Left ventricle myocardium inferior (tissue), 1 donor: ENCODE data around the gene ODC1. TPM values are rescaled to one million over a fixed set of nuclear protein-coding genes. Genes with fewer than 3 reads are reported as not detected.

Experiments used
- DNase-seq: peaks from one replicate; pipeline ENCODE4 v3.0.0-alpha.2; 2020
- H3K27ac ChIP-seq: fragments of 200-600 bp; replicated peaks from 2 replicates; pipeline ENCODE4 v1.8.0; 2021
- H3K27me3 ChIP-seq: fragments of 200-600 bp; 2 replicates; pipeline ENCODE4 v1.8.0; 2021; ENCODE audit warnings: low read depth
- H3K36me3 ChIP-seq: fragments of 200-600 bp; 2 replicates; pipeline ENCODE4 v1.8.0; 2021
- H3K4me1 ChIP-seq: fragments of 200-600 bp; 2 replicates; pipeline ENCODE4 v1.8.0; 2021
- H3K4me3 ChIP-seq: fragments of 200-600 bp; 2 replicates; pipeline ENCODE4 v1.8.0; 2021; ENCODE audit warnings: mild to moderate bottlenecking, moderate library complexity
- H3K9me3 ChIP-seq: fragments of 200-600 bp; replicated peaks from 2 replicates; pipeline ENCODE4 v1.8.0; 2021
- CTCF ChIP-seq: fragments of 200-600 bp; IDR thresholded peaks from 2 replicates; pipeline ENCODE4 v1.8.0; 2021; ENCODE audit warnings: antibody characterized with exemption, mild to moderate bottlenecking, borderline replicate concordance
- intact Hi-C: fragments of 100-400 bp; cut with micrococcal nuclease; formaldehyde crosslinking; loops from one replicate; pipeline ENCODE4 v1.11.0; 2022
- total RNA-seq: library from RNA; stranded (reverse); fragmentation: NEBNext Ultra II Directional; extraction: Animal tissue kit (Norgen Biotek cat#: 25700); gene quantifications from one replicate; pipeline ENCODE4 v1.2.1, GENCODE V29; 2021
- donor health status: DM: no; HTN: yes; CAD: no; lungs with severe emphysema.

Gene ODC1
- total RNA-seq, 1 donor from 2014 or later: 41.7 TPM

GRCh38 chr2:10439185-10439879, 8.8 kb downstream of the ODC1 start:
- H3K36me3 ChIP-seq: peaks cover 46% of the 10 kb centered on the region
- H3K9me3 ChIP-seq: no peaks in the 10 kb centered on the region
- TF ChIP-seq CTCF: no peak
- peaks cover 9% of the 10 kb centered on the region for H3K4me1 ChIP-seq
- H3K27me3 ChIP-seq: no peaks in the 10 kb centered on the region
- intact Hi-C loops: loop anchor here (5.0 kb wide), 1 partner anchor 312 kb away; no protein-coding TSS in a partner anchor
- no peak overlapping the region for H3K4me3 ChIP-seq
- no peak overlapping the region for H3K27ac ChIP-seq
- no peak for DNase-seq

GRCh38 chr2:10438688-10439087, 9.4 kb downstream of the ODC1 start:
- H3K4me1 ChIP-seq: peaks cover 9% of the 10 kb centered on the region
- no peaks in the 10 kb centered on the region for H3K9me3 ChIP-seq
- intact Hi-C loops: loop anchor here (5.0 kb wide), 1 partner anchor 311 kb away; no protein-coding TSS in a partner anchor
- no peak for TF ChIP-seq CTCF
- no peak for DNase-seq
- peaks cover 40% of the 10 kb centered on the region for H3K36me3 ChIP-seq
- no peak overlapping the region for H3K27ac ChIP-seq
- no peaks in the 10 kb centered on the region for H3K27me3 ChIP-seq
- no peak overlapping the region for H3K4me3 ChIP-seq

- TF ChIP-seq CTCF: no peak
- Histone ChIP-seq H3K27me3 (peaks cover 3% of the 10 kb centered on the region), H3K27ac (no peak overlapping the region), H3K9me3 (no peaks in the 10 kb centered on the region), H3K4me1 (peaks cover 9% of the 10 kb centered on the region), H3K36me3 (peaks cover 31% of the 10 kb centered on the region), H3K4me3 (no peak overlapping the region)
- intact Hi-C loops: loop anchor here (5.0 kb wide), 1 partner anchor 311 kb away; no protein-coding TSS in a partner anchor
- no peak for DNase-seq
These were observed 10.3 kb downstream of the ODC1 start for GRCh38 chr2:10437806-10438205.

GRCh38 chr2:10436583-10437110, 11.5 kb downstream of the ODC1 start:
- Histone ChIP-seq H3K4me3 (no peak overlapping the region), H3K36me3 (peaks cover 20% of the 10 kb centered on the region), H3K4me1 (peaks cover 18% of the 10 kb centered on the region), H3K27ac (no peak overlapping the region), H3K27me3 (peaks cover 13% of the 10 kb centered on the region), H3K9me3 (no peaks in the 10 kb centered on the region)
- TF ChIP-seq CTCF: no peak
- intact Hi-C loops: loop anchor here (5.0 kb wide), 1 partner anchor 309 kb away; no protein-coding TSS in a partner anchor
- DNase-seq: no peak

- Histone ChIP-seq H3K36me3 (peaks cover 12% of the 10 kb centered on the region), H3K4me3 (no peak overlapping the region), H3K4me1 (peaks cover 18% of the 10 kb centered on the region), H3K27ac (no peak overlapping the region), H3K27me3 (peaks cover 21% of the 10 kb centered on the region), H3K9me3 (no peaks in the 10 kb centered on the region)
- DNase-seq: no peak
- intact Hi-C loops: loop anchor here (5.0 kb wide), 1 partner anchor 309 kb away; no protein-coding TSS in a partner anchor
- no peak for TF ChIP-seq CTCF
These were observed 12.3 kb downstream of the ODC1 start for GRCh38 chr2:10435820-10436204.
